ENCODE measurements around the gene PHLDA3. TPM values are rescaled to one million over a fixed set of nuclear protein-coding genes. Genes with fewer than 3 reads are reported as not detected.
A peak's percentile ranks its signal among the peaks of the same experiment; 100 is the strongest.

Gene PHLDA3
- total RNA-seq, 1 donor from 2014 or later = 87.5 TPM

GRCh38 chr1:201463071-201463552 is 5.9 kb downstream of the PHLDA3 start:
- H3K4me3 Mint-ChIP-seq = no peak overlapping the region
- peak overlapping the region; percentile 65 for H3K27ac Mint-ChIP-seq
- H3K9me3 Mint-ChIP-seq = no peaks in the 10 kb centered on the region
- TF ChIP-seq, protein P1, sequence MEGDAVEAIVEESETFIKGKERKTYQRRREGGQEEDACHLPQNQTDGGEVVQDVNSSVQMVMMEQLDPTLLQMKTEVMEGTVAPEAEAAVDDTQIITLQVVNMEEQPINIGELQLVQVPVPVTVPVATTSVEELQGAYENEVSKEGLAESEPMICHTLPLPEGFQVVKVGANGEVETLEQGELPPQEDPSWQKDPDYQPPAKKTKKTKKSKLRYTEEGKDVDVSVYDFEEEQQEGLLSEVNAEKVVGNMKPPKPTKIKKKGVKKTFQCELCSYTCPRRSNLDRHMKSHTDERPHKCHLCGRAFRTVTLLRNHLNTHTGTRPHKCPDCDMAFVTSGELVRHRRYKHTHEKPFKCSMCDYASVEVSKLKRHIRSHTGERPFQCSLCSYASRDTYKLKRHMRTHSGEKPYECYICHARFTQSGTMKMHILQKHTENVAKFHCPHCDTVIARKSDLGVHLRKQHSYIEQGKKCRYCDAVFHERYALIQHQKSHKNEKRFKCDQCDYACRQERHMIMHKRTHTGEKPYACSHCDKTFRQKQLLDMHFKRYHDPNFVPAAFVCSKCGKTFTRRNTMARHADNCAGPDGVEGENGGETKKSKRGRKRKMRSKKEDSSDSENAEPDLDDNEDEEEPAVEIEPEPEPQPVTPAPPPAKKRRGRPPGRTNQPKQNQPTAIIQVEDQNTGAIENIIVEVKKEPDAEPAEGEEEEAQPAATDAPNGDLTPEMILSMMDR (IDR thresholded peaks at IDR 0.05; ENCODE audit: unreplicated experiment) = no peak
- no peak for DNase-seq (ENCODE audit: low spot score in 2 of 2, unreplicated experiment in 2 of 2)
- peaks cover 43% of the 10 kb centered on the region for H3K4me1 Mint-ChIP-seq
- H3K36me3 Mint-ChIP-seq = peaks cover 13% of the 10 kb centered on the region
- no peaks in the 10 kb centered on the region for H3K27me3 Mint-ChIP-seq (ENCODE audit: low read depth)

DNA sequence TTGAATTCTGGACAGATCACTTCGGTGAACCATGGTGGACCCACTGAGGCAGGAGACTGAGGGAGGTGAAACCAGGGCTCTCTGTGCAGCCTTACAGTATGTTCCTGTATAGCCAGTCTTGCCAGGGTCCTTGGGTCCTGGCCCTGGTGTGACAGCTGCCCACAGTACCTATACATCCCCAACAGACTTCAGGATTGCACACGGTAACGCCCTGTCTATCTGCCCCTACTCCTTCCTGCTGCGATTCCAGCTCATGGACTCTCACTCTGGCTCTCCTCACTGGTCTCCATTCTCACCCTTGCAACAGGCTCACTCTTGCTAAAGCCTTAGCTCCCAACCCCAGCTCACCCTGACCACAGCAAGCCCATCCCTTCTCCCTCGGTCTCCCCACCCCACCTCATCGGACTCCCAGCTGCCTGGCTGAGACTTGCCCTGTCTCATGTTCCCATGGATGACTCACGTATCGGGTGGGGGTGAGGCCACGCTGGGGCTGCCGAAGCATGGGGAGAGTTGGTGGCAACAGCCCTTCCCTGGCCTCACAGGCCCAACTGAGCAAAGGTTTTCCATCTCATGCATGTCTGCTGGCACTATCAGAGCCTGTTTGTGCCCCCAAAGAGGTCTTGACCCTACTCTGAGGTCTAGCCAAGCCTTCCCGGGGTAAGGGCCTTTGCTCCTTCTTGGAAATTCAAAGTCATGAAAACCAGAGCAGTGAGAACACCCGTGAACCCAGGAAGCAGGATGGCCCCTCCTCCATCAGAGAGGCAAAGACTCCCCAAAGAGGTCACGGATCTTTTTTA is 7.1 kb downstream of the PHLDA3 start:
- H3K27me3 Mint-ChIP-seq (ENCODE audit: low read depth) = no peaks in the 10 kb centered on the region
- DNase-seq (ENCODE audit: low spot score in 2 of 2, unreplicated experiment in 2 of 2) = peak in 1 of 2 experiments; percentile 51
- no peak overlapping the region for H3K4me3 Mint-ChIP-seq
- peaks cover 13% of the 10 kb centered on the region for H3K36me3 Mint-ChIP-seq
- H3K4me1 Mint-ChIP-seq = peaks cover 45% of the 10 kb centered on the region
- H3K9me3 Mint-ChIP-seq = no peaks in the 10 kb centered on the region
- TF ChIP-seq, protein P1 (IDR thresholded peaks at IDR 0.05; ENCODE audit: unreplicated experiment) = no peak
- peak overlapping the region; percentile 92 for H3K27ac Mint-ChIP-seq

GRCh38 chr1:201460814-201461644 is 8.0 kb downstream of the PHLDA3 start:
- TF ChIP-seq, protein P1 (IDR thresholded peaks at IDR 0.05; ENCODE audit: unreplicated experiment) = no peak
- H3K4me1 Mint-ChIP-seq = peaks cover 44% of the 10 kb centered on the region
- H3K9me3 Mint-ChIP-seq = no peaks in the 10 kb centered on the region
- no peaks in the 10 kb centered on the region for H3K27me3 Mint-ChIP-seq (ENCODE audit: low read depth)
- H3K36me3 Mint-ChIP-seq = peaks cover 13% of the 10 kb centered on the region
- peak overlapping the region; percentile 92 for H3K27ac Mint-ChIP-seq
- peak overlapping the region; percentile 1 for H3K4me3 Mint-ChIP-seq
- DNase-seq (ENCODE audit: low spot score in 2 of 2, unreplicated experiment in 2 of 2) = no peak

- Mint-ChIP-seq H3K27me3 (ENCODE audit: low read depth) (no peaks in the 10 kb centered on the region), H3K4me3 (no peak overlapping the region), H3K4me1 (peaks cover 40% of the 10 kb centered on the region), H3K27ac (no peak overlapping the region), H3K9me3 (no peaks in the 10 kb centered on the region), H3K36me3 (peaks cover 7% of the 10 kb centered on the region)
- TF ChIP-seq, protein P1 (IDR thresholded peaks at IDR 0.05; ENCODE audit: unreplicated experiment) = no peak
- DNase-seq (ENCODE audit: low spot score in 2 of 2, unreplicated experiment in 2 of 2) = no peak
These were observed 9.2 kb downstream of the PHLDA3 start for GRCh38 chr1:201459775-201460174.

DNA sequence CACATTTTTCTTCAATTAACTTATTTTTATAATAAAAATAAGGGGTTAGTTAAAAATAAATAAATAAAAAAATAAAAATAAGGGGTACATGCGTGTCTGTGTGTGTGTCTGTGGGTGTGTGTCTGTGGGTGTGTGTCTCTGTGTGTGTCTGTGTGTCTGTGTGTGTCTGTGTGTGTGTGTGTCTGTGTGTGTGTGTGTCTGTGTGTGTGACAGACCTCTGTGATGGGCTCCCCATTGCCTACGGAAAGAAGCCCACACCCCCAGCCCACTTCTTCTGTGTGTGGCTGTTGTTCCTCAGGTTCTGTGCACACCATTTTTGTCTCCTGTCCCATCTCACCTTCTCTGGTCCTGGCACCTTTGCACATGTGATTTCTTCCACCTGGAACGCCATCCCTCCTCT is 9.9 kb downstream of the PHLDA3 start:
- no peak for DNase-seq (ENCODE audit: low spot score in 2 of 2, unreplicated experiment in 2 of 2)
- no peak overlapping the region for H3K4me3 Mint-ChIP-seq
- H3K36me3 Mint-ChIP-seq = peaks cover under 1% of the 10 kb centered on the region
- H3K27me3 Mint-ChIP-seq (ENCODE audit: low read depth) = no peaks in the 10 kb centered on the region
- H3K9me3 Mint-ChIP-seq = no peaks in the 10 kb centered on the region
- TF ChIP-seq, protein P1 (IDR thresholded peaks at IDR 0.05; ENCODE audit: unreplicated experiment) = no peak
- no peak overlapping the region for H3K27ac Mint-ChIP-seq
- peaks cover 40% of the 10 kb centered on the region for H3K4me1 Mint-ChIP-seq
